Lower leg skin (tissue), 3 donors: ENCODE measurements around the gene MGAT3.

Source experiments
- CTCF ChIP-seq, 3 donors: fragments of 450-650 bp; IDR thresholded peaks; one replicate each; pipeline ENCODE4 v1.5.1; 2016; ENCODE audit warnings: antibody characterized with exemption in 3 of 3, mild to moderate bottlenecking in 3 of 3, moderate library complexity in 2 of 3
- POLR2A ChIP-seq, 2 donors: fragments of 450-650 bp; IDR thresholded peaks; one replicate each; pipeline ENCODE4 v1.6.1; 2016 to 2017; ENCODE audit warnings: antibody characterized with exemption in 2 of 2, mild to moderate bottlenecking in 1 of 2, moderate library complexity in 1 of 2

GRCh38 chr22:39474351-39475111 lies 17.7 kb downstream of the MGAT3 start:
- TF ChIP-seq POLR2A (IDR thresholded peaks at IDR 0.05) (no peak), CTCF (IDR thresholded peaks at IDR 0.05) (no peak)
